DOHH2 (cell line): Measurements from ENCODE around the gene MYL11.
A peak's percentile ranks its signal among the peaks of the same experiment; 100 is the strongest.

ENCODE experiments used
- H3F3A ChIP-seq: fragments of 200-600 bp; sonication (generic), shearing (Covaris generic); 2 replicates; pipeline ENCODE4 v1.6.0; 2016; ENCODE audit warnings: antibody characterized with exemption, mild to moderate bottlenecking; ENCODE audit not compliant: control insufficient read depth, insufficient read depth
- H3K27ac ChIP-seq: fragments of 200-600 bp; sonication (generic); 2 replicates; pipeline ENCODE4 v1.5.1; 2014; ENCODE audit warnings: low read depth, mild to moderate bottlenecking, low read length, moderate library complexity
- H3K27me3 ChIP-seq: fragments of 200-600 bp; sonication (generic); 2 replicates; pipeline ENCODE4 v1.6.1; 2014; ENCODE audit warnings: mild to moderate bottlenecking, low read length, mixed read lengths; ENCODE audit not compliant: control insufficient read depth
- H3K36me3 ChIP-seq: fragments of 200-600 bp; sonication (generic); 2 replicates; pipeline ENCODE4 v1.6.1; 2014; ENCODE audit warnings: mild to moderate bottlenecking, low read length, moderate library complexity, mixed read lengths; ENCODE audit not compliant: control insufficient read depth
- H3K4me1 ChIP-seq: fragments of 200-600 bp; sonication (generic); 2 replicates; pipeline ENCODE4 v1.6.1; 2014; ENCODE audit warnings: mild to moderate bottlenecking, low read length, mixed read lengths; ENCODE audit not compliant: control insufficient read depth
- H3K4me2 ChIP-seq: fragments of 200-600 bp; sonication (generic); 2 replicates; pipeline ENCODE4 v1.6.0; 2014; ENCODE audit warnings: mild to moderate bottlenecking, low read length, moderate library complexity
- H3K4me3 ChIP-seq: fragments of 200-600 bp; sonication (generic); 2 replicates; pipeline ENCODE4 v1.5.1; 2014; ENCODE audit warnings: mild to moderate bottlenecking, low read length, mixed read lengths
- H3K79me2 ChIP-seq: fragments of 200-600 bp; sonication (generic); 2 replicates; pipeline ENCODE4 v1.6.1; 2014; ENCODE audit warnings: mild to moderate bottlenecking, low read length, mixed read lengths; ENCODE audit not compliant: control insufficient read depth
- H3K9me2 ChIP-seq: fragments of 200-600 bp; sonication (generic); replicated peaks from 2 replicates; pipeline ENCODE4 v1.6.1; 2014; ENCODE audit warnings: mild to moderate bottlenecking, low read length, mixed read lengths; ENCODE audit not compliant: control insufficient read depth
- H3K9me3 ChIP-seq: fragments of 200-600 bp; sonication (generic); 2 replicates; pipeline ENCODE4 v1.6.1; 2014; ENCODE audit warnings: antibody characterized with exemption, low read length, mixed read lengths; ENCODE audit not compliant: control insufficient read depth, insufficient read depth
- H4K20me1 ChIP-seq: fragments of 200-600 bp; sonication (generic); 2 replicates; pipeline ENCODE4 v1.6.0; 2014; ENCODE audit warnings: low read depth, mild to moderate bottlenecking, antibody characterized with exemption, low read length, moderate library complexity; ENCODE audit not compliant: control insufficient read depth, insufficient read depth
- CTCF ChIP-seq: fragments of 200-600 bp; sonication (generic); IDR thresholded peaks from one replicate; pipeline ENCODE4 v1.5.1; 2014; ENCODE audit warnings: antibody characterized with exemption, mild to moderate bottlenecking, low read depth, low read length; ENCODE audit not compliant: poor library complexity, severe bottlenecking
- EZH2phosphoT487 ChIP-seq: fragments of 200-600 bp; sonication (generic); IDR thresholded peaks from 2 replicates; pipeline ENCODE4 v1.6.1; 2017; ENCODE audit warnings: borderline replicate concordance, mild to moderate bottlenecking, antibody characterized with exemption, low read length, moderate library complexity, mixed read lengths

The MYL11 gene

GRCh38 chr16:30380072-30380802, 5.6 kb downstream of the MYL11 start:
- Histone ChIP-seq H3F3A (peaks cover 20% of the 10 kb centered on the region), H3K9me3 (no peaks in the 10 kb centered on the region), H3K4me3 (no peak overlapping the region; the same call in 1 of the 2 replicates), H4K20me1 (no peaks in the 10 kb centered on the region), H3K27me3 (no peaks in the 10 kb centered on the region), H3K9me2 (no peaks in the 10 kb centered on the region), H3K36me3 (peaks cover 35% of the 10 kb centered on the region), H3K4me2 (peak overlapping the region; percentile 99), H3K4me1 (peaks cover 69% of the 10 kb centered on the region), H3K27ac (peak overlapping the region; percentile 80), H3K79me2 (peaks cover 43% of the 10 kb centered on the region)
- TF ChIP-seq EZH2phosphoT487: no peak
- TF ChIP-seq CTCF: no peak

GRCh38 chr16:30380803-30381208, 6.2 kb downstream of the MYL11 start:
- Histone ChIP-seq H3K9me3 (no peaks in the 10 kb centered on the region), H3K4me2 (peak overlapping the region; percentile 99), H3K27me3 (no peaks in the 10 kb centered on the region), H3K9me2 (no peaks in the 10 kb centered on the region), H3K4me3 (peak overlapping the region; percentile 84), H3K4me1 (peaks cover 69% of the 10 kb centered on the region), H4K20me1 (no peaks in the 10 kb centered on the region), H3K27ac (peak overlapping the region; percentile 80), H3F3A (peaks cover 20% of the 10 kb centered on the region), H3K79me2 (peaks cover 43% of the 10 kb centered on the region), H3K36me3 (peaks cover 35% of the 10 kb centered on the region)
- TF ChIP-seq EZH2phosphoT487: no peak
- TF ChIP-seq CTCF: no peak

GRCh38 chr16:30381291-30382041, 6.9 kb downstream of the MYL11 start:
- Histone ChIP-seq H3K27me3 (no peaks in the 10 kb centered on the region), H4K20me1 (no peaks in the 10 kb centered on the region), H3F3A (peaks cover 20% of the 10 kb centered on the region), H3K9me2 (no peaks in the 10 kb centered on the region), H3K9me3 (no peaks in the 10 kb centered on the region), H3K4me3 (peak overlapping the region; percentile 84), H3K4me2 (peak overlapping the region; percentile 99), H3K79me2 (peaks cover 43% of the 10 kb centered on the region), H3K27ac (peak overlapping the region; percentile 80), H3K36me3 (peaks cover 35% of the 10 kb centered on the region), H3K4me1 (peaks cover 69% of the 10 kb centered on the region)
- no peak for TF ChIP-seq EZH2phosphoT487
- no peak for TF ChIP-seq CTCF
